GM20431 (cell line): ENCODE data around the gene SAMD8.

ENCODE experiments used
- in situ Hi-C: fragments of 300-500 bp; cut with MseI, MboI; formaldehyde crosslinking; loops from one replicate; pipeline ENCODE4 v1.15.0; 2020; ENCODE audit warnings: low sequenced_read_pairs; ENCODE audit not compliant: unreplicated experiment

The SAMD8 gene

DNA sequence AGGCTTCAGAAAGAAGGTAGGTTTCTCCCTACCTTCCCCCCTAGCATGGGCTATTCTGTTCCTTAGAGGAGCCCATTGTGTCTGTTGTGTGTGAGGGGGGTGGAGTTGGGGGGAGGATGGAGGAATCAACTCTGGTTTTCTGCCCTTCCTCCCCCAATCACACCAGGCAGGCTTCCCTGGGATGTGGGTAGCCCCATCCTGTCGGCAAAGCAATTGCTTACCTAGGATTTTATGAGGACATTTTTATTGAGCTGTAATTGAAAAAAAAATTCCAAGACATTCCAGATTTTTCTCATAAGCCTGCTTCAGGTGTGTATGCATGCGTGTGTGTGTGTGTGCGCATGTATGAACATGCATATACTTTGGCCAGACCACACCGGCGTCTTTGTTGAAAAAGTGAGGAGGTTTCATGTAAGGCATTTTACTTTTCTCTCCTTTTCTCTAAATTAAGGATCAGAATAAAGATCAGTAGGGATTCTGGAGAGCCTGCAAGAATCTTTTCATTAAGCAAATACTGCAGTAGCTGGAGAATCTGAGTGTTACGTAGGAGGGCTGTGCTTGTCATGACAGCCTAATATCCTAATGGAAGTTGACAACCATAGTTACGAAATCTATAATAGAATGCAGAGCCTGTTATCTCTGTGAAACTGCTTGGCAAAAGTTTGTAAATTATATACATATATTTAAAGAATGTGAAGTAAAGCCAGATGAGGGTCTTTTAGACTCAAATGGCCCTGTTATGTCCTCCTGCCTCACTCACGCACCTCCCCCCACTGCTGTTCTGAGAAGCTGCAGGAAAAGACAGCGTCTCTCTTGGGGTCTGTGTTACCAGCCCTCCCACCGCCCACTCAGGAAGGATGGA, 27.3 kb upstream of the SAMD8 start:
- in situ Hi-C loops = no loop called here

DNA sequence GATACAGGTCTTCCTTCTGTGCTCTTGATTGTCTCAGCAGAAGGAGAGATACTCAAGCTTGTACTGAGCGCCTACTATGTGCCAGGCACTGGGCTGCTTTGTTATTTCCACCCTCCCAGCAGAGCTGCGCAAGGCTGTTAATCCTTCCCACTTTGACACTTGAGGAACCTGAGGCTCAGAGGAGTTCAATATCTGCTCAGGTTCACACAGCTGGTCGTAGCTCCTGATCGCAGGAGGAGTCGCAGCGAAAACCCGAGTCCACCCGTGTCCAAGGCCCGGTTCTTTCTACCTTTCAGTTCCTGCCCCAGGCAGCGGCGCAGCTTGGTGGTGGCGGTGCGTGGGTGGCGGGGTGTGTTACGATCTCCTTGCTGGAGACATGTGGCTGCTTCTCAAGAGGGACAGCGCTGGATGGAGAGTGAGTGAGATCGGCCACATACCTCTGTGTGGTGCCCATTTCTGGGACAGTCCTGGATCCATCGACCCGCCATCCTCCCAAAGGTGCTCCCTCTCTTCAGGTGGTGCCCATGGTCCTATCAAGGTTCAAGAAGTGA, 26.5 kb upstream of the SAMD8 start:
- in situ Hi-C loops = no loop called here

DNA sequence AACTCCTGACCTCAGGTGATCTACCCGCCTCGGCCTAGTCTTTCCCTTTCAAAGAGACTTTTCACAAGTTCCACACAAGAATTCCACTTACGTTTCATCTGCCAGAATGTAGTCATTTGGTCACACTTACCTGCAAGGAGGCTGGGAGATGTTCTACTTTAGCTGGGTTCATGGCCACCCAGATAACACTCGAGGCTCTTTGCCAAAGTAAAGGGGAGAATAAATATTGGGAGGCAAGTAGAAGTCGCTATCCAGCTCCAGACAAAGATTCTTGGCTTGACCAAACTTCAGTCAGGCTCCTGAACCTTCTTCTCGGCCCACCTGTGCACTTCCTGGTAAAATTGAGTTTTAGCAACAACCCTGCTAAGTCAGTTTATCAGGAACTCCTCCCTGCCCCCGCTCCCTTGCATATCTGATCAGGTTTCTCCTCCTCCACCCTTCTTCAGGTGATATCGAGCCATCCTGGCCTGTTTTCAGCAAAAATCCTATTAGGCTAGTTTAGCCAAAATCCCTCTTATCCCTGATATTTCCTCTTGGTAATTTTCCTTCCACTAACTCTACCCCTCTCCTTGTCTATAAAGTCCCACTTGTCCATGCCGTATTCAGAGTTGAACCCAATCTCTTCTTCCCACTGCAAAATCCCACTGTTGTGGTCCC, 25.1 kb upstream of the SAMD8 start:
- in situ Hi-C loops = no loop called here

DNA sequence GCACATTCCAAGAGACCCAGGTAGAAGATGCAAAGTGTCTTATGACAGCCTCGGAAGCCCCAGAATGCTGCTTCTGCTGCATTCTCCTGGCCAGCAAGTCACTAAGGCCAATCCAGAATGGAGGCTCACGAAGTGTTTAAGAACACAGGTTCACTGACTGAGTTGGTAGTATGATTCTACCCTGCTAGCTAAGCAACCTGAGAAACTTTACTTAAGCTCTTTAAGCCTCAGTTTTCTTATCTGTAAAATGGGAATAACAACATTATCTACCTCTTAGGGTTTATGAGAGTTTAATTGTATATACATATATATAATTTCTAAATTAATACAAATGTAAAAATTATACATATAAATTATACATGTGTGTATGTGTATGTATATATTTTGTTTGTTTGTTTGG, 22.8 kb upstream of the SAMD8 start:
- in situ Hi-C loops = no loop called here

DNA sequence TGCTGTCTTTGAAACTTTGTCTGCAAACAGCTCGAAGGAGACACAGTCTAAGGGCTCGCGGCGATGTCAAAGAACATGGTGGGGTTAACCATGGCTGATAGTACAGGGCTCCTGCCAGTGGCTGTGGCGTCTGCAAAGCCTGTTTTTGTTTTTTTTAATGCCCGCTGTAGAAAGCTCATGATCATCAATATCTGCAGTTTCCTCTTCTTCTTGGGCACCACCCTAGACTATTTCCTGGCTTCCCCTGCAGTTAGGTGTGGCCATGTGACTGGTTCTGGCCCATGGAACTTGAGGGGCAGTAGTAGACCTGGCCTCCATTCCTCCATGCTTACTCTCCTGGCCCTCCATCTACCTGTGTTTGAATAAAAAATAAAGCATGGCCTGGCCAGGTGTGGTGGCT, 21.8 kb upstream of the SAMD8 start:
- in situ Hi-C loops = loop anchor here (10.0 kb wide), 1 partner anchor 825 kb away; no protein-coding TSS in a partner anchor

DNA sequence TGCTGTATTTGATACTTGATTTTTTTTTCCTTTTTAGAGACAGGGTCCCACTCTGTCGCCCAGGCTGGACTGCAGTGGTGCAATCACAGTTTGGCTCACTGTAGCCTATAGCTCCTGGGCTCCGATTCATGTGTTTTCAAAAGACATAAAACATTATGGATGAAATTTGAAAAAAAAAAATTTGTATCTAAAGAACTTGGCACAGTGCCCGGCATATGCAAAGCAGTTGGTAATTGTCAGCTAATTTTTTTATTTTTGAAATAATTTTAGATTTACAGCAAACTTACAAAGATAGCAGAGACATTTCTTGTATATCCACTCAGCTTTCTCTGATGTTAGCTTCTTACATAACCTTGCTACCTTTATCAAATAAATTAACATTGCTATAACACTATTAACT, 20.3 kb upstream of the SAMD8 start:
- in situ Hi-C loops = loop anchor here (10.0 kb wide), 1 partner anchor 826 kb away; no protein-coding TSS in a partner anchor

DNA sequence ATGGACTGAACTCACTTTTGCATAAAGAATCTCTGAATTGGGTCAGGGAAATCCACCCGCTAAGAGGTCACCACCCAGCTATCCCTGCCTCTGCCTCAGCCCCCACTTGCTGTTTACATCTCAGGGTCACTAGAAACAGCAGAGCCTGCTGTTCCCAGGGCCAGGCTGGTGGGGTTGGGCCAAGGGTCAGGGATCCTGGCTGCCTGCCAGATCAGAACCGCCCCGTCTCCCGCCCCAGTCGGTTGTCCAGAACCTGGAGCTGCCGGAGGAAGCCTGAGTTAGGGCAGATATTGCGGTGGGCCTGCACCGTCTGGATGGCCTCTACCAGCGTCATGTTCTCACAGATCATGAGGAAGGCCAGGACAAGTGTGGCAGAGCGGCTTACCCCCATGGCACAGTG, 17.0 kb upstream of the SAMD8 start:
- in situ Hi-C loops = loop anchor here (10.0 kb wide), 1 partner anchor 830 kb away; no protein-coding TSS in a partner anchor

DNA sequence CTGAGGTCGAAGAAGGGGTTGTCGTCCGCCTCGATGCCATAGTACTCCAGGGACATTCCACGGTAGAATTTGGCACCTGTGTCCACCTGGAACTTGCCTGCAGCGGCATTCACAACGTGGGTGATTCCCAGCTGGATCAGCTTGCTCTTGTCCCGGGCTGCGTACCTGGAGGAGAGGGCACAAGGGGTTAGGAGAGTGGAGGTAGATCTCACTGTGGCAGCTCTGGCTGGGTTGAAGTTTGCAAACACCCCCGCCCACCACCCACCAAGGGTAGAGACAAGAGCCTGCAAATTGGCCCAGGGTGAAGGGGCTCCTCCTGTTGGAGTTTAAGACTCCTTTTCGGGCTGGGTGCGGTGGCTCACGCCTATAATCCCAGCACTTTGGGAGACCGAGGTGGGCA, 15.8 kb upstream of the SAMD8 start:
- in situ Hi-C loops = loop anchor here (10.0 kb wide), 1 partner anchor 831 kb away; no protein-coding TSS in a partner anchor

DNA sequence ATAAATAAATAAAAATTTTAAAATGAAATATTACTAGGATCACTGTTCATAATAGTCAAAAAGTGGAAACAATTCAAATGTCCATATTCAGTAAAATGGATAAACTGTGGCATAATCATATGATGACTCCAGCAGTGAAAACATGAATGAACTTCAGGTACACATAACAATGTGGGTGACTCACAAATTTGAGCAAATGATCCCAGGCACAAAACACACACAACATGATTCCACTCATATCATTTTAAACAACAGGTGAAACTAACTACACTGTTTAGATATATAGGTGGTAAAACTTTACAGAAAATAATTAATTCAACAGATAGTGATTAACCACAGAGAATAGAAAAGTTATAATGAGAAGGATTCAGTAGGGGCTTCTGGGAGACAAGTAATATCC, 14.7 kb upstream of the SAMD8 start:
- in situ Hi-C loops = loop anchor here (10.0 kb wide), 1 partner anchor 832 kb away; no protein-coding TSS in a partner anchor

DNA sequence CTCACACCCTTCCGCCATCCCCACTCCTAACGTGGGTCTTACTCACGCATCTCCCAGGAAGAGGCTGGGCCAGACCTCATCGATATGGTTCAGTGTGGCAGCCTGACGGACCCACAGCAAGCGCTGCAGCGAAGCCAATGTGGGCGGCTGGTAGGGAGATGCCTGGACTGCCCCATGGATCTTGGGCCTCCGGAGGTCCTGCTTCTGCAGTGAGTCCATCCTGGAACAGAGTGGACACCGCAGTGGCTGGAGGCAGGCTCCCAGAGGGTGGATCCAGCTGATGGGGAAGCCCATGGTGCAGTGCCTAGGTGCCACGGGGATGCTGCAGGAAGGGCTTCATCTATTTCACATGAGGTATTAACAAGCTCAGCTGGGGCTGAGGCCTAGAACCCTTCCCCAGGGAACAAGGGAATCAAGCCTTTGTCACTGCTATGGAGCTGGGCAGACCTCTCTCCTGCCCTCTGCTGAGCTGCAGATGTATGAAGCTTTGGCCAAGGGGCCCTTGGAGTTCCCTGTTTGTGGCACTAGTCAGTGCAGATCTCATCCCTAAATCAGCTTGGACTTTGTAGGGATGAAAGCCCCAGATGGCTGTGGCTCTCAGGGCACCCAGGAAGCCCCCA, 13.7 kb upstream of the SAMD8 start:
- in situ Hi-C loops = loop anchor here (10.0 kb wide), 1 partner anchor 833 kb away; no protein-coding TSS in a partner anchor

DNA sequence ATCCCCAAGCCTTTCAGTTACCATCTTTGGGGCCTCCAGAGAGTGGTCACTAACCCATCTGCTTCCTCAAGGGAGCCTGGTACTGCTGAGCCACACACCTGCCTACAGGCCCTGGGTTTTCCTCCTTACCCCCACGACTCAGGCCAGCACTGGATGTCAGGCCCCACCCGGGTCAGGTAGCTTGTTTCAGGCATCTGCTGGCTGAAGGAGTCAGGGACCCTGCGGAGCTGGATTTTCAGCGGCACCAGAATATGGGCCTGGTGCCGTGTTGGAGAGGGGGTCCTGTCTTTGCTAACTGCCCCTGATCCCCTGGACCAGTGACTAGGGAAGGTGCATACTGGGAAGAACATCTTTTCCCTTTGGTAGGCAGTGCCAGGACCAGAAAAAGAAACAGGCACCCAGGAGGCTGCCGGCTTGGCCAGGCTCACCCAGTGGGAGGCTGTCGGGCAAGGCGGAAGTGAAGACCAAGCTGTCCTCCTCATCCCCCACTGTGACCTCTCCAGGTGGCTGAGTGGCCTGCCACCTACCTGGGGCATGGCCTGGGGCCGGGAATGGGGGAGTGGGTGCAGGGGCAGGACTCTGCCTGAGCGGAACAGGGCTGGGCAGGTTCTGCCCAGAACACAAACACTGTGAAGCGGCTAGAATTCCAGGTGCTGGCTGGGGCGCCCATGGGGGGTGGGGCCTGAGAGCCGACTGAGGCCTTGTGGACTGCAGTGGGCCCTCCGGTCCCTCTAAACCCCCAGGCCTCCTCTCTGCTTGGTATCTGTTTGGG, 12.4 kb upstream of the SAMD8 start:
- in situ Hi-C loops = loop anchor here (10.0 kb wide), 1 partner anchor 834 kb away; no protein-coding TSS in a partner anchor

DNA sequence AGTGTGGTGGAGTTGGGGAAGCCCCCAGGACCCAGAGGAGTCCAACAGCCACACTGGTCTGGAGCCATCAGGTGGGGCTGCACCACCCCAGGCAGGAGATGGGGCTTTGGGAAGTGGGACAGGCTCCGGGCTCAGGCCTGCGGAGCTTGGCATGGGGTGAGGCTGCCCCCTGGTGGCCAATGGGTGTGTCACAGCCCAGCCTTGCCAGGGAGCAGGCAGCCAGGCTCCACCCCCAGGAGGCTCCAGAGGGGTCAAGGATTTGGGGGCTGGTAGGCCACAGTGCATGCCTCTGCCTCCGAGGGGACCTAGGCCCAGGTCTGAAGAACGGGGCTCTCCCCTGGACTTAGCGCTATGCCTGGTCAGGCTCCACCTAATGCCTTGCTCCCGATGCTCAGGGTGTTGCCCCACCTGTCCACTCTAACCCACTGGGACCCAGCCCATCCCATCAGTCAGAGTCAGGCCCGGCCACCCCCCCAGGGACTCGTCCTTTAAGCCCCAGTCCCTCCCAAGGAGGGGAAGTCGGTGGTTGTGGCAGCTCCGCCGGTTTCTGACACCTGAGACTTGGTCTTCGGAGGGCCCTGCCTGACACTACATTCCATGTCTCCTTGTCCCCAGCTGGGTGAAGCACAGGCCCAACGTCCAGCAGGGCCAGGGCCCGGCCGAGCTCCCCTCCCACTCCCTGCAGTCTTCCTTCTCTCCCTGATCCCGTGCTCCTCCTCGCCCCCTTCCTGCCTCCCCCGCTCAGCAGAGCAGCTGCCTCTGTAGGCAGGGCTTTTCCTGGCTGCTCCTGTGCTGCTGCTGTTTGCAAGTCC, 11.3 kb upstream of the SAMD8 start:
- in situ Hi-C loops = loop anchor here (10.0 kb wide), 1 partner anchor 835 kb away; no protein-coding TSS in a partner anchor

DNA sequence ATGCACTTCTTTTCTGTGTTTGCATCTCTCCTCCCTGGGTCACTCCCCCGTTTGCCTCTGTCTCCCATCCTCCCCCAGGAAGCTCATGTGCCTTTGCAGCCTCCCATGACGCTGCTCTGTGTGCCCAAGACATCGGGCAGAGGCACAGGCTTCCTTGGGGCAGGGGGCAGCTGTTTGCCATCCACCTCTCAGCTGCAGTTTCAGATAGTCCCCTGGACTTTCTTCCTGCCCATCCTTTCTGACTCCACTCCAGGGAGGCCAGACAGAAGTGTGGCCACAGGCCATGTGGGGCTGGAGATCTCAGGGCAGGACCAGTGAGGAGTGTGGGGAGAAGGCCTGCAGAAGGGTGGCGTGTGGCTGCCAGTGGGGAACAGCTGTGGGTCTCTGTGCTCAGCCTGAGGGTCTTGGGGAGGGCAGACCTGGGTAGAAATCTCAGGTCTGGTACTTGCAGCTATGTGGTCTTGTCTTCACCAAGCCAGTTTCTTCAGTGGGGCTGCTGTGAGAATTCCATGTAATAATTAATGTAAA, 10.6 kb upstream of the SAMD8 start:
- in situ Hi-C loops = no loop called here

DNA sequence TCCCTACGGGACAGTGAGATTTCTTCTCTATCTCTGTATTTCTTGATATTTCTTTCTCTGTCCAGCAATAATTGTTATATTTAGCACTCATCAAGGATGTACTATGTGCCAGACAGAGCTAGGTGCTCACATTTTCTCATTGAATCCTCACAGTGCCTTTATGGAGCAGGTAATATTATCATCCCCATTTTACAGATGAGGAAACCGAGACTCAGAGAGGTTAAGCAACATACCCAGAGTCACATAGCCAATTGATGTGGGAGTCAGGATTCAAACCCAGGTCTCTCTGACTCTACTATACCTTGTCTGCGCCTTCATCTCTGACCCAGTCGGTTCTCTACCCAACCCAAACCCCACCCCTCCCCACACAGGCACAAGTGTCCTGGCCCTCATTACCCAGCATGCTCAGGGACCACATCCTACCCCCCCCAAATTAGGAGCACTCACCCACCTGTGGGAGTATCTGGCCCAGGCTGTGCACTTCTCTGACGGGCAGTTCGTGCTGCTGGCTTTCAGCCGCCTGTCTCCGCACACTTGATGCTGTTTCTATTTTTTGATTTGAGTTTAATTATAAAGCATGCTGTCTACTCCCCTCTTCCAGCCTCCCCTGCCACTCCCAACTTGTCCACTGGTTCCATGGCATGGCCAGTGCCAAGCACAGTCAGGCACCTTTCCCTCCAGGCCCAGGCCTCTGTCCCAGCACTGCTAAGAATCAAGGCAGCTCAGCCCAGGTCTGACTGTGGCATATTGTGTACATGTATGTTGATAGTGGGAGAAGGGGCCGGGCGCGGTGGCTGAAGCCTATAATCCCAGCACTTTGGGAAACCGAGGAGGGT, 9.8 kb upstream of the SAMD8 start:
- in situ Hi-C loops = no loop called here

DNA sequence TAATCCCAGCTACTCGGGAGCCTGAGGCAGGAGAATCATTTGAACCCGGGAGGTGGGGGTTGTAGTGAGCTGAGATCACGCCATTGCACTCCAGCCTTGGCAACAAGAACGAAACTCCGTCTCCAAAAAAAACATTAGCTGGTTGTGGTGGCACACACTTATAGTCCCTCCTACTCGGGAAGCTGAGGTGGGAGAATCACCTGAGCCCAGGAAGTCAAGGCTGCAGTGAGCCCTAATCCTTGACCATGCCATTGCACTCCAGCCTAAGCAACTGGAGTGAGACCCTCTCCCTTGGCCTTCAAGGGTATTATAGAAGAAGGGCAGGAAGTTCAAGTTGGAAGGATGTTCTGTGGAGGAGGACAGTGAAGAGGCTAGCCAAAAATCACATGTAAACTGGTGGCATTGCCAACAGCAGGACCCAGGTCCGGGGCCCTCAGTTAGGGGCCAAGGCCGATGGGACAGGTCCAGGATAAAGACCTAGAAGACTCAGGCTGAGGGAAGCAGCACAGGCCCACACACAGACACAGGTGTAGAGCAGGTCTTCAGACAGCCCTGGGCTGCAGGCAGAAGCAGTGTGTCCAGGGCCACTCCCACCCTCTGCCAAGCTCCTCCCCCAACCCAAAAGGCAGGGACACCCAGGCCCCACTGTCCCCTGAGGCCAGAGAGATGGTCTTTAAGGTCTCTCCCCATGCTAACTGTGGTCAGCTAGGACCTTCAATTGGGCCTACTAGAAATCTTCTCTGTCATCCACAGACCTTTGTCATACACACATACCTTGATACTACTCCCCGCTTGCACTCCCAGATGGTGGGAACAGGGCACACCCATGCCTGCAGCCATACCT, 8.4 kb upstream of the SAMD8 start:
- in situ Hi-C loops = no loop called here

DNA sequence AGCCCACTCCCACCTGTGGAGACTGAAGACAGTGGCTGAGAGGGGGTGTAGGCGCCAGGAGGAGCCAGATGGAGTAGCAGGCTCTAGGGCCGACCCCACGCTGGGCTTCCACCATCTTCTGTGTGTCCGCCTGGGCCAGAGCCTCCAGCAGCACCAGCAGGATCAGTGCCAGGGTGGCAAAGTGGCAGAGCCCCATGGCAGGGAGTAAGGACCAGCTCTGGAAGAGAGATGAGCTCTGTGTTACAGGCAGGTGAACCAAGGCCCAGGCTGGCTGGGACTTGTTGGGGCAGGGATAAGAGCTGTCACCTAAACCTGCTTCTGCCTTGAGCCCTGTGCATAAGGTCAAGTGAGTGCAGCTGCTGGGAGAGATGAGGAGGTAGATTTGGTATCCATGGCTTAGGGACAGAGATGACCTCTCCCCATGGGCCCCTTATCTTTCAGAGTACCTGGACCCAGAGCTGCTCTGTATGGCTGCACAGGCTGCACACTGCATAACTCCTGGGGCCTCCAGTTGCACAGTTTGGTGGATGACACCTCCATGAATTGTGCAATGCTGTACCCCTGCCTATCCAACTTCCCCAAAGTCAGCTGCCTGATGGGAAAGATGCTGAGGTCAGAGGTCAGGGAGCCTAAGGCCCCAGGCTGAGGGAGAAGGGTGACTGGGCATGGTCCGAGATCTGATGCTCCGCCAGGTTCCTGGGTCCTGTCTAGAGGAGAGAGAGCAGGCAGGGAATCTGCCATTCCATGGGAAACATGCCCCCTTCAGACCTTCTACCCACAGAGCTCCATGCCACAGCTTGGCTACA, 7.4 kb upstream of the SAMD8 start:
- in situ Hi-C loops = no loop called here
